Activated B cell treated with CpG ODN at 0.5 μM for 24 hours (primary cell): ENCODE measurements around the gene WNT5A. TPM values are rescaled to one million over a fixed set of nuclear protein-coding genes. Genes with fewer than 3 reads are reported as not detected.

Experiments used
- ATAC-seq: fragments of 200-7000 bp; cut with Tn5 transposase; one replicate; pipeline ENCODE4 v1.10.0; 2021; ENCODE audit warnings: low read depth, mild to moderate bottlenecking, moderate library complexity
- CTCF ChIA-PET: fragments of 350-600 bp; sonication (Branson Sonifier 250); formaldehyde crosslinking; loops from one replicate; lab custom pipeline; 2021; ENCODE audit warnings: antibody characterized with exemption; lab: Charles Lee
- POLR2A ChIA-PET: fragments of 350-600 bp; sonication (Branson Sonifier 250); formaldehyde crosslinking; loops from one replicate; lab custom pipeline; 2021; ENCODE audit warnings: antibody characterized with exemption; lab: Charles Lee
- DNase-seq: peaks from one replicate; pipeline ENCODE4 v3.0.0; 2022
- H3K27ac Mint-ChIP-seq: one replicate; pipeline ENCODE4 v1.8.0; 2020; ENCODE audit warnings: mixed read lengths
- H3K27me3 Mint-ChIP-seq: one replicate; pipeline ENCODE4 v1.8.0; 2021; ENCODE audit warnings: mixed read lengths
- H3K36me3 Mint-ChIP-seq: one replicate; pipeline ENCODE4 v1.8.0; 2021; ENCODE audit warnings: low read depth, mixed read lengths
- H3K4me1 Mint-ChIP-seq: one replicate; pipeline ENCODE4 v1.8.0; 2021; ENCODE audit warnings: mixed read lengths
- H3K4me3 Mint-ChIP-seq: one replicate; pipeline ENCODE4 v1.8.0; 2020; ENCODE audit warnings: mild to moderate bottlenecking, mixed read lengths
- H3K9me3 Mint-ChIP-seq: one replicate; pipeline ENCODE4 v1.8.0; 2020; ENCODE audit warnings: mixed read lengths
- CTCF ChIP-seq: fragments of 200-600 bp; IDR thresholded peaks from one replicate; pipeline ENCODE4 v1.8.0; 2022; ENCODE audit warnings: antibody characterized with exemption, mild to moderate bottlenecking
- intact Hi-C: fragments of 100-400 bp; cut with micrococcal nuclease; formaldehyde crosslinking; loops from one replicate; pipeline ENCODE4 v1.15.1; 2024
- total RNA-seq: library from RNA; stranded (reverse); gene quantifications from 2 replicates; pipeline ENCODE4 v1.2.3, GENCODE V29; 2022

The WNT5A gene
- total RNA-seq, 1 donor from 2014 or later: not detected

DNA sequence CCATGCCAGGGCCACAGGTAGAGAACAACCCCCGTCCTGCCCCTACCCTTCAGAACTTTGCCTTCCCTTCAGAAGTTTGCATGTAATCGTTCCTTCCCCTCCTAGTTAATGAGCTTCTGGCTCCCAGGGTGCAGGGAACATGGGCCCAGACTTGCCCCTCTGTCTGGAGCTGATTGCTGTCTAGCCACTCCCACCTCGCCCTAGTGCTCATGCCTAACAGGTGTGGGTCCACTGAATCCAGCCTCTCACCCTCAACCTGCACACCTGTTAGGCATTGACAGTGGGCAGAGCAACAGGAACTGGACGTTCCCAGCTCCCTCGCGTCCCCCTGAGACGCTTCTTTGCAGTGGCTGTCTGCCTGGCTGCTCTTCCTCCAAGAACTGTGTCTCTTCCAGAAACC lies 40.3 kb downstream of the WNT5A start:
- POLR2A ChIA-PET: no interaction called here
- Mint-ChIP-seq H3K9me3 (no peaks in the 10 kb centered on the region), H3K36me3 (no peaks in the 10 kb centered on the region), H3K27ac (no peak overlapping the region), H3K4me1 (no peaks in the 10 kb centered on the region), H3K27me3 (no peaks in the 10 kb centered on the region), H3K4me3 (no peak overlapping the region)
- TF ChIP-seq CTCF: no peak
- ATAC-seq (no peak), DNase-seq (no peak)
- CTCF ChIA-PET: no interaction called here
- intact Hi-C loops: no loop called here

- POLR2A ChIA-PET: no interaction called here
- no peak for TF ChIP-seq CTCF
- no peaks in the 10 kb centered on the region for H3K4me1 Mint-ChIP-seq
- no peaks in the 10 kb centered on the region for H3K27me3 Mint-ChIP-seq
- H3K4me3 Mint-ChIP-seq: no peak overlapping the region
- DNase-seq (no peak), ATAC-seq (no peak)
- CTCF ChIA-PET: no interaction called here
- intact Hi-C loops: no loop called here
- H3K36me3 Mint-ChIP-seq: no peaks in the 10 kb centered on the region
- no peaks in the 10 kb centered on the region for H3K9me3 Mint-ChIP-seq
- no peak overlapping the region for H3K27ac Mint-ChIP-seq
Measured at GRCh38 chr3:55445551-55445950, 41.6 kb downstream of the WNT5A start.

DNA sequence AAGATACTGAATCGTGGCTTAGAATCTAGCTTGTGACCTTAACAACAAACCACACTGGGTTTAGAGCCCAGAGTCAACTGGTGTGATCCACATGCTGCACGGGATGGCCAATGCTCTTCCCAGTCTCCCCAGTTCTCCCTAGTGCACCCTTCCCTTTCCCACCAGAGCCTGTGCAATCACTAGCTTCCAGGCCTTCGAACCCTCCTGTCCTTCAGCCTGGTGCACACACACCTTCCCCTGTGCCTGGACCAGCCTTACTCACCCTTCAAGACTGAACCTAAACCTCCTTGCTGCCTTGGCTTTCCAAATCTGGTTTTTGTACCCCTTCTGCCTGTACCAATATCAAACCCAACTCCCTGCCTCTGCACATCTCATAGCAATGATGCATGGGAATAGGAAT lies 43.8 kb downstream of the WNT5A start:
- Mint-ChIP-seq H3K27me3 (no peaks in the 10 kb centered on the region), H3K4me1 (no peaks in the 10 kb centered on the region), H3K9me3 (no peaks in the 10 kb centered on the region), H3K27ac (no peak overlapping the region), H3K4me3 (no peak overlapping the region), H3K36me3 (no peaks in the 10 kb centered on the region)
- DNase-seq: no peak
- no peak for ATAC-seq
- no peak for TF ChIP-seq CTCF
- intact Hi-C loops: no loop called here
- ChIA-PET POLR2A (no interaction called here), CTCF (no interaction called here)

DNA sequence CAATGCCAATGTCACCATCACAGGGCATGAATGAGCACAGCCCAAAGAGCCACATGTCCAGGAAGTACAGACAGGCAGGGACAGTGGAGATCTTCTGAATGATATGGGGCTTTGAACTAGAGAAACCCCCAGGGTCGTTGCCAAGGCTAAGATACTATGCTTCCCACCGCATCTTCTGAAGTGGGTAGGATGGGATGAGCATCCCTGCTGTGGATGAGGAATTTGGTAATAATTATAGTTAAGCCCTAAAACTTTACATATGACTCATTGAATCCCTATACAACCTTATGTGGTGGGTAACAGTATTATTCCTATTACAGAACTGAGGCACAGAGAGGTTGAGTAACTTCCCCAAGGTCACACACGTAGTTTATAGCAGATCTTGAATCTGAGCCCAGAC lies 44.2 kb downstream of the WNT5A start:
- no peak for ATAC-seq
- intact Hi-C loops: no loop called here
- CTCF ChIA-PET: no interaction called here
- Mint-ChIP-seq H3K4me3 (no peak overlapping the region), H3K9me3 (no peaks in the 10 kb centered on the region), H3K36me3 (no peaks in the 10 kb centered on the region), H3K27me3 (no peaks in the 10 kb centered on the region), H3K27ac (no peak overlapping the region), H3K4me1 (no peaks in the 10 kb centered on the region)
- POLR2A ChIA-PET: no interaction called here
- DNase-seq: no peak
- TF ChIP-seq CTCF: no peak

DNA sequence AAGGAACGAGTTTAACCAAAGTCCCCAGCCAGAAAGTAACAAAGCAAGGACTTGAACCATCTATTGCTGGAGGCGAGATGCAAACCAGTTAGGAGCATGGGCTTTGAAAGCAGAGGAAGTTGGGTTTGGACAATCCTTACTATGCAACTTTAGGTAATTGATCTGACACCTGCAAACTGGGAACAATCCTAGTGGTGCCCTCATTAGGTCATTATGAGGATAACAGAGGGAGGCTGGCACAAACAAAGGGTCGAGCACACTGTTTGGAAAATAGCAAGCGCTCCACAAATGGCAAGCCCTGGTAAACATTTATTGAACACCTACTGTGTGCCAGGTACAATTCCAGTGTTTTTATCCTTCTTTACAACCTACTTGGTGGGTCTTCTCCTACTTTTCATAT lies 45.6 kb downstream of the WNT5A start:
- CTCF ChIA-PET: no interaction called here
- intact Hi-C loops: no loop called here
- Mint-ChIP-seq H3K27ac (no peak overlapping the region), H3K9me3 (no peaks in the 10 kb centered on the region), H3K36me3 (no peaks in the 10 kb centered on the region), H3K4me1 (no peaks in the 10 kb centered on the region), H3K4me3 (no peak overlapping the region), H3K27me3 (no peaks in the 10 kb centered on the region)
- no peak for DNase-seq
- no peak for ATAC-seq
- TF ChIP-seq CTCF: no peak
- POLR2A ChIA-PET: no interaction called here
